MM.1S (cell line): ENCODE results near the gene GPR150.

ENCODE experiments used
- DNase-seq: peaks from one replicate; pipeline ENCODE4 v3.0.0-alpha.2; 2015
- H2AFZ ChIP-seq: fragments of 300-600 bp; sonication (generic); 2 replicates; pipeline ENCODE4 v1.6.0; 2016; ENCODE audit warnings: antibody characterized with exemption, low read length
- H3F3A ChIP-seq: fragments of 300-600 bp; sonication (generic); 2 replicates; pipeline ENCODE4 v1.6.1; 2016; ENCODE audit warnings: mild to moderate bottlenecking, antibody characterized with exemption, low read length, moderate library complexity, mixed read lengths; ENCODE audit not compliant: insufficient read depth
- H3K27ac ChIP-seq: fragments of 300-600 bp; sonication (generic); 2 replicates; pipeline ENCODE4 v1.5.1; 2016; ENCODE audit warnings: mild to moderate bottlenecking, low read length
- H3K27me3 ChIP-seq: fragments of 300-600 bp; sonication (generic); replicated peaks from 2 replicates; pipeline ENCODE4 v1.6.0; 2016; ENCODE audit warnings: low read length; ENCODE audit not compliant: insufficient read depth
- H3K36me3 ChIP-seq: fragments of 300-600 bp; sonication (generic); replicated peaks from 2 replicates; pipeline ENCODE4 v1.6.1; 2016; ENCODE audit warnings: mild to moderate bottlenecking, low read length, mixed read lengths; ENCODE audit not compliant: insufficient read depth
- H3K4me1 ChIP-seq: fragments of 300-600 bp; sonication (generic); 2 replicates; pipeline ENCODE4 v1.6.1; 2016; ENCODE audit warnings: low read length, mixed read lengths
- H3K4me2 ChIP-seq: fragments of 300-600 bp; sonication (generic); 2 replicates; pipeline ENCODE4 v1.6.0; 2016; ENCODE audit warnings: low read depth, low read length
- H3K4me3 ChIP-seq: fragments of 300-600 bp; sonication (generic); 2 replicates; pipeline ENCODE4 v1.5.1; 2016; ENCODE audit warnings: low read length, mixed read lengths
- H3K79me2 ChIP-seq: fragments of 300-600 bp; sonication (generic); 2 replicates; pipeline ENCODE4 v1.6.1; 2016; ENCODE audit warnings: mixed run types, low read length, mixed read lengths
- H3K9ac ChIP-seq: fragments of 300-600 bp; sonication (generic); 2 replicates; pipeline ENCODE4 v1.6.1; 2016; ENCODE audit warnings: low read length, mixed read lengths
- H3K9me2 ChIP-seq: fragments of 300-600 bp; sonication (generic); replicated peaks from 2 replicates; pipeline ENCODE4 v1.6.1; 2016; ENCODE audit warnings: mild to moderate bottlenecking, low read length, mixed read lengths; ENCODE audit not compliant: insufficient read depth
- H3K9me3 ChIP-seq: fragments of 300-600 bp; sonication (generic); replicated peaks from 2 replicates; pipeline ENCODE4 v1.6.1; 2016; ENCODE audit warnings: mild to moderate bottlenecking, low read length, mixed read lengths; ENCODE audit not compliant: insufficient read depth
- H4K20me1 ChIP-seq: fragments of 300-600 bp; sonication (generic); 2 replicates; pipeline ENCODE4 v1.6.1; 2016; ENCODE audit warnings: mild to moderate bottlenecking, low read length, moderate library complexity, mixed read lengths; ENCODE audit not compliant: insufficient read depth
- CTCF ChIP-seq: fragments of 300-600 bp; sonication (generic); IDR thresholded peaks from 2 replicates; pipeline ENCODE4 v1.5.1; 2016; ENCODE audit warnings: antibody characterized with exemption, low read length, mixed read lengths
- EZH2 ChIP-seq: fragments of 300-600 bp; sonication (generic); optimal IDR thresholded peaks from 2 replicates; pipeline ENCODE3; 2017; ENCODE audit warnings: low read depth, mild to moderate bottlenecking, antibody characterized with exemption, low read length, mixed read lengths
- EZH2phosphoT487 ChIP-seq: fragments of 300-600 bp; sonication (generic); IDR thresholded peaks from 2 replicates; pipeline ENCODE4 v1.6.1; 2018; ENCODE audit warnings: antibody characterized with exemption, low read length

Gene GPR150

GRCh38 chr5:95649842-95650620 is 30.1 kb downstream of the GPR150 start:
- Histone ChIP-seq H3K27me3 (no peaks in the 10 kb centered on the region), H3K9ac (no peak overlapping the region), H3F3A (peaks cover 13% of the 10 kb centered on the region), H3K4me2 (no peak overlapping the region), H2AFZ (no peak overlapping the region), H3K27ac (no peak overlapping the region), H3K4me3 (no peak overlapping the region), H3K9me2 (no peaks in the 10 kb centered on the region), H3K4me1 (peaks cover 9% of the 10 kb centered on the region), H4K20me1 (no peaks in the 10 kb centered on the region), H3K9me3 (no peaks in the 10 kb centered on the region), H3K79me2 (no peaks in the 10 kb centered on the region), H3K36me3 (no peaks in the 10 kb centered on the region)
- no peak for DNase-seq
- no peak for TF ChIP-seq CTCF
- no peak for TF ChIP-seq EZH2phosphoT487
- TF ChIP-seq EZH2, result no peak

GRCh38 chr5:95652849-95653248 is 33.0 kb downstream of the GPR150 start:
- Histone ChIP-seq H3K27ac (no peak overlapping the region), H3K9ac (no peak overlapping the region), H3K36me3 (no peaks in the 10 kb centered on the region), H3K9me2 (no peaks in the 10 kb centered on the region), H4K20me1 (no peaks in the 10 kb centered on the region), H3F3A (peaks cover under 1% of the 10 kb centered on the region; the same call in 1 of the 2 replicates), H3K4me2 (no peak overlapping the region), H3K27me3 (no peaks in the 10 kb centered on the region), H3K9me3 (no peaks in the 10 kb centered on the region), H3K79me2 (no peaks in the 10 kb centered on the region), H2AFZ (no peak overlapping the region), H3K4me3 (no peak overlapping the region), H3K4me1 (peaks cover under 1% of the 10 kb centered on the region; the same call in 1 of the 2 replicates)
- DNase-seq, result no peak
- TF ChIP-seq EZH2phosphoT487, result no peak
- no peak for TF ChIP-seq CTCF
- TF ChIP-seq EZH2, result no peak

GRCh38 chr5:95654196-95654595 is 34.3 kb downstream of the GPR150 start:
- H3K4me2 ChIP-seq, result no peak overlapping the region
- H3K79me2 ChIP-seq, result no peaks in the 10 kb centered on the region
- H2AFZ ChIP-seq, result no peak overlapping the region
- no peaks in the 10 kb centered on the region for H4K20me1 ChIP-seq
- H3K27me3 ChIP-seq, result no peaks in the 10 kb centered on the region
- no peaks in the 10 kb centered on the region for H3K9me2 ChIP-seq
- no peak for DNase-seq
- no peaks in the 10 kb centered on the region; the same call in 1 of the 2 replicates for H3K4me1 ChIP-seq
- no peaks in the 10 kb centered on the region for H3K9me3 ChIP-seq
- H3F3A ChIP-seq, result no peaks in the 10 kb centered on the region
- H3K36me3 ChIP-seq, result no peaks in the 10 kb centered on the region
- no peak overlapping the region for H3K27ac ChIP-seq
- no peak for TF ChIP-seq EZH2
- TF ChIP-seq CTCF, result no peak
- no peak for TF ChIP-seq EZH2phosphoT487
- H3K9ac ChIP-seq, result no peak overlapping the region
- H3K4me3 ChIP-seq, result no peak overlapping the region
